IMR-90 (cell line): ENCODE measurements around the gene TAF7. TPM values are rescaled to one million over a fixed set of nuclear protein-coding genes. Genes with fewer than 3 reads are reported as not detected.
"Not testable (repeated sequence)": the region's sequence is repeated elsewhere in the genome, so short reads cannot be mapped to it uniquely, and the experiment has no call there.

Source experiments
- ATAC-seq: fragments of 200-7000 bp; cut with Tn5 transposase; 2 replicates; pipeline ENCODE4 v1.9.1; 2020; ENCODE audit warnings: low read depth, mild to moderate bottlenecking, moderate library complexity
- BruUV-seq: library from RNA; stranded (reverse); fragments of 400-500 nt; replicated peaks from 2 replicates; lab custom pipeline; 2021; lab: Mats Ljungman, UMichigan
- CTCF ChIA-PET: fragments of 300-600 bp; formaldehyde crosslinking; extraction: SDS; loops from one replicate; lab custom pipeline; 2021; ENCODE audit warnings: antibody characterized with exemption; lab: Yijun Ruan, JAX
- POLR2A ChIA-PET: fragments of 300-600 bp; sonication (Branson Sonifier 250); formaldehyde crosslinking; loops from one replicate; lab custom pipeline; 2022; ENCODE audit warnings: antibody characterized with exemption; ENCODE audit not compliant: unreplicated experiment; lab: Charles Lee
- DNase-seq: peaks from one replicate; pipeline ENCODE4 v3.0.0; 2013
- H2AFZ ChIP-seq: replicated peaks from 2 replicates; pipeline ENCODE3; 2013; ENCODE audit warnings: low read length, mild to moderate bottlenecking; ENCODE audit not compliant: poor library complexity
- H2AK5ac ChIP-seq: 2 replicates; pipeline ENCODE4 v1.6.1; 2013; ENCODE audit warnings: low read depth, low read length, inconsistent platforms
- H2AK9ac ChIP-seq: replicated peaks from 2 replicates; pipeline ENCODE3; 2013; ENCODE audit warnings: mild to moderate bottlenecking, low read depth, low read length, moderate library complexity; ENCODE audit not compliant: poor library complexity
- H2BK120ac ChIP-seq: 2 replicates; pipeline ENCODE4 v1.6.1; 2013; ENCODE audit warnings: low read depth, low read length, inconsistent platforms
- H2BK15ac ChIP-seq: 3 replicates; pipeline ENCODE4 v1.6.1; 2013; ENCODE audit warnings: low read depth, low read length, inconsistent platforms
- H2BK20ac ChIP-seq: 2 replicates; pipeline ENCODE4 v1.6.1; 2013; ENCODE audit warnings: low read depth, mild to moderate bottlenecking, inconsistent platforms, low read length, moderate library complexity
- H2BK5ac ChIP-seq: 2 replicates; pipeline ENCODE4 v1.6.1; 2013; ENCODE audit warnings: mild to moderate bottlenecking, low read depth, low read length, inconsistent platforms; ENCODE audit not compliant: poor library complexity, severe bottlenecking
- H3K14ac ChIP-seq: replicated peaks from 2 replicates; pipeline ENCODE4 v1.6.1; 2013; ENCODE audit warnings: low read depth, low read length, inconsistent platforms
- H3K18ac ChIP-seq: 2 replicates; pipeline ENCODE4 v1.6.1; 2013; ENCODE audit warnings: low read depth, low read length, control low read depth
- H3K23ac ChIP-seq: 2 replicates; pipeline ENCODE4 v1.6.1; 2013; ENCODE audit warnings: low read depth, low read length, inconsistent platforms
- H3K27ac ChIP-seq: 2 replicates; pipeline ENCODE4 v1.5.1; 2013; ENCODE audit warnings: mild to moderate bottlenecking, control low read depth, low read length; ENCODE audit not compliant: insufficient read depth
- H3K27me3 ChIP-seq: 2 replicates; pipeline ENCODE4 v1.6.1; 2013; ENCODE audit warnings: low read length; ENCODE audit not compliant: control insufficient read depth, insufficient read depth
- H3K36me3 ChIP-seq: 2 replicates; pipeline ENCODE4 v1.6.1; 2013; ENCODE audit warnings: low read length, mixed read lengths; ENCODE audit not compliant: control insufficient read depth, insufficient read depth
- H3K4ac ChIP-seq: 2 replicates; pipeline ENCODE4 v1.6.1; 2013; ENCODE audit warnings: low read depth, low read length, inconsistent platforms
- H3K4me1 ChIP-seq: 2 replicates; pipeline ENCODE4 v1.6.1; 2013; ENCODE audit warnings: low read length, mixed read lengths; ENCODE audit not compliant: control insufficient read depth, insufficient read depth
- H3K4me2 ChIP-seq: 2 replicates; pipeline ENCODE4 v1.6.1; 2013; ENCODE audit warnings: low read depth, mild to moderate bottlenecking, control low read depth, low read length, moderate library complexity
- H3K4me3 ChIP-seq: 2 replicates; pipeline ENCODE4 v1.5.1; 2013; ENCODE audit warnings: low read depth, mild to moderate bottlenecking, control low read depth, low read length, moderate library complexity; ENCODE audit not compliant: insufficient read depth
- H3K56ac ChIP-seq: 2 replicates; pipeline ENCODE4 v1.6.1; 2013; ENCODE audit warnings: low read length, inconsistent platforms; ENCODE audit not compliant: insufficient read depth; ENCODE audit errors: extremely low read depth
- H3K79me1 ChIP-seq, 2 experiments: 2 replicates each; pipeline ENCODE4 v1.6.1; 2013; ENCODE audit warnings: low read length in 2 of 2, inconsistent platforms in 1 of 2, low read depth in 1 of 2
- H3K9ac ChIP-seq: 2 replicates; pipeline ENCODE4 v1.6.1; 2013; ENCODE audit warnings: low read depth, low read length, control low read depth
- H3K9me1 ChIP-seq: 2 replicates; pipeline ENCODE4 v1.6.1; 2013; ENCODE audit warnings: low read length, inconsistent platforms; ENCODE audit not compliant: insufficient read depth
- H3K9me3 ChIP-seq: 2 replicates; pipeline ENCODE4 v1.6.1; 2013; ENCODE audit warnings: low read length; ENCODE audit not compliant: control insufficient read depth, insufficient read depth
- H4K20me1 ChIP-seq: 2 replicates; pipeline ENCODE4 v1.6.1; 2013; ENCODE audit warnings: low read length, inconsistent platforms; ENCODE audit not compliant: insufficient read depth
- H4K5ac ChIP-seq: 2 replicates; pipeline ENCODE4 v1.6.1; 2013; ENCODE audit warnings: mild to moderate bottlenecking, low read depth, low read length, control low read depth
- H4K8ac ChIP-seq, 2 experiments: 2 replicates each; pipeline ENCODE4 v1.6.1; 2013; ENCODE audit warnings: low read depth in 2 of 2, low read length in 2 of 2, control low read depth in 1 of 2, inconsistent platforms in 1 of 2
- H4K91ac ChIP-seq: 2 replicates; pipeline ENCODE4 v1.6.1; 2013; ENCODE audit warnings: low read depth, low read length, inconsistent platforms; ENCODE audit not compliant: insufficient read depth
- CHD1 ChIP-seq: IDR thresholded peaks from 2 replicates; pipeline ENCODE4 v1.6.1; 2012; ENCODE audit warnings: low read depth, low read length, improper control_type of control experiment
- WGBS, 2 experiments: methylation state at CpG; one replicate each; pipeline versions ENCODE4 v1.1.5 to v1.1.7; 2013; ENCODE audit warnings: missing lambda C conversion rate in 2 of 2; ENCODE audit not compliant: insufficient read length in 1 of 2; ENCODE audit errors: extremely low coverage in 2 of 2; 5-methylcytosine and 5-hydroxymethylcytosine counted together
- dilution Hi-C: fragments of 300-500 bp; cut with HindIII; formaldehyde crosslinking; loops from one replicate; pipeline ENCODE4 v1.14.3; 2018; ENCODE audit warnings: low sequenced_read_pairs; ENCODE audit not compliant: unreplicated experiment
- in situ Hi-C: fragments of 300-500 bp; cut with MboI; formaldehyde crosslinking; loops from 3 replicates; pipeline ENCODE4 v1.14.3; 2019; ENCODE audit warnings: low sequenced_read_pairs, inconsistent platforms, mixed read lengths
- intact Hi-C: fragments of 100-400 bp; cut with micrococcal nuclease; formaldehyde crosslinking; loops from 2 replicates; pipeline ENCODE4 v1.10.0; 2022
- polyA plus RNA-seq, 3 experiments: library from polyadenylated mRNA; depleted of rRNA; stranded (reverse); fragments of >200 nt; gene quantifications; 2 replicates each; pipeline ENCODE4 v1.2.3, GENCODE V29; 2012; ENCODE audit warnings: low replicate concordance in 1 of 3
- total RNA-seq: library from RNA; depleted of rRNA; stranded (reverse); fragments of >200 nt; gene quantifications from 2 replicates; pipeline ENCODE4 v1.2.3, GENCODE V29; 2012

Gene TAF7
- total and polyA plus RNA-seq, 2 of the 4 experiments (the other 2 are of a cell fraction): 45.7 to 51.8 TPM

- TF ChIP-seq CHD1: no peak
Measured at GRCh38 chr5:141349917-141350619, 29.5 kb upstream of the TAF7 start, which contains the start of gene PCDHGB1 (continued).

DNA sequence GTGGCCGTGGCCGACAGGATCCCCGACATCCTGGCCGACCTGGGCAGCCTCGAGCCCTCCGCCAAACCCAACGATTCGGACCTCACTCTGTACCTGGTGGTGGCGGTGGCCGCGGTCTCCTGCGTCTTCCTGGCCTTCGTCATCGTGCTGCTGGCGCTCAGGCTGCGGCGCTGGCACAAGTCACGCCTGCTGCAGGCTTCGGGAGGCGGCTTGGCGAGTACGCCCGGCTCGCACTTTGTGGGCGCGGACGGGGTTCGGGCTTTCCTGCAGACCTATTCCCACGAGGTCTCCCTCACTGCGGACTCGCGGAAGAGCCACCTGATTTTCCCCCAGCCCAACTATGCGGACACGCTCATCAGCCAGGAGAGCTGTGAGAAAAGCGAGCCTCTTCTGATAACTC, 25.4 kb upstream of the TAF7 start:
- in situ Hi-C loops, CTCF ChIA-PET: not testable (repeated sequence)

More for the DNA sequence above, 25.4 kb upstream of the TAF7 start:
- peaks cover 27% of the 10 kb centered on the region for H3K9me3 ChIP-seq
- H3K79me1 ChIP-seq, H3K56ac ChIP-seq, H4K91ac ChIP-seq, H4K20me1 ChIP-seq, H3K36me3 ChIP-seq, POLR2A ChIA-PET, H3K4me1 ChIP-seq, H3K4me3 ChIP-seq, H2BK120ac ChIP-seq, H3K4me2 ChIP-seq, H3K27me3 ChIP-seq, H2BK15ac ChIP-seq, H3K9ac ChIP-seq, ATAC-seq, H3K4ac ChIP-seq, DNase-seq, H2AK5ac ChIP-seq, intact Hi-C loops, H4K5ac ChIP-seq, H2AFZ ChIP-seq, H3K23ac ChIP-seq, H2BK5ac ChIP-seq, dilution Hi-C loops, H3K18ac ChIP-seq, H3K14ac ChIP-seq, H2BK20ac ChIP-seq, H2AK9ac ChIP-seq, BruUV-seq, H3K27ac ChIP-seq, H3K9me1 ChIP-seq, H4K8ac ChIP-seq: not testable (repeated sequence)
- WGBS, 2 experiments: no CpG with 5 or more reads among the region's 35 CpGs
